ENCODE measurements around the gene HSCB.
"Not testable (repeated sequence)": the region's sequence is repeated elsewhere in the genome, so short reads cannot be mapped to it uniquely, and the experiment has no call there.

Gene HSCB

DNA sequence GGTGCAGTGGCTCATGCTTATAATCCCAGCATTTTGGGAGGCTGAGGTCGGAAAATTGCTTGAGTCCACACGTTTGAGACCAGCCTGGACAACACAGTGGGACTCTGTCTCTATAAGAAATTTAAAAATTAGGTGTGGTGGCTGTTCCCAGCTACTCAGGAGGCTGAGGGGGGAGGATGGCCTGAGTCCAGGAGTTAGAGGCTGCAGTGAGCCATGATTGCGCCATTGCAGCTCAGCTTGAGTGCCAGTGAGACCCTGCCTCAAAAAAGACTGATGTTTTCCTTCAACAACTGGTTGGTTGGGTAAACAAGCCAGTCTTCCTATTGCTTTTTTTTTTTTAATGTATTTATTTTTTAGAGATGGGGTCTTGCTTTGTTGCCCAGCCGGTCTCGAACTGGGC, 49.3 kb downstream of the HSCB start:
- no peak for DNase-seq (ENCODE audit: low read depth, low spot score)

DNA sequence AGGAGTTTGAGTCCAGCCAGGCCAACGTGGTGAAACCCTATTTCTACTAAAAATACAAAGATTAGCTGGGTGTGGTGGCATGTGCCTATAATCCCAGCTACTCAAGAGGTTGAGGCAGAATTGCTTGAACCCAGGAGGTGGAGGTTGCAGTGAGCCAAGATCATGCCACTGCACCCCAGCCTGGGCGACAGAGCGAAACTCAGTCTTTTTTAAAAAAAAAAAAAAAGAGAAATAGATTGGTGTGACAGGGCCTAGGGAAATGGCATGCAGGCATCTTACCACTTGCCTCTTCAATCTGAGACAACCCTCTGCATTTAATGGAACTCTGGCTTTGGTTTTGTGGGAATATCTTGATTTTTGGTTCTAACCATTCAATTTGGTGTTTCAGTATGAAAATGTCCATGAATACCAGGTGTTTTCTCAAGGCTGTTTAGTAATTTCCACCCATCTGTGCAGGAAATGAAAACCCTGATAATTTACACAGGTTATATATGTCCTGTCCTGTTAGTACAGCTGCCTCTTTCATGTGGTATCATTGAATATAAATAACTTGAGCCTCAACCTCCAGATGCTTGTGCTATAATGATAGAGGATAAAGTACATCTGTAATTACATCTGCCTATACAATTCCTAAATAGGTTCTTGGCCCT, 50.1 kb downstream of the HSCB start:
- DNase-seq (ENCODE audit: low read depth, low spot score), result no peak

DNA sequence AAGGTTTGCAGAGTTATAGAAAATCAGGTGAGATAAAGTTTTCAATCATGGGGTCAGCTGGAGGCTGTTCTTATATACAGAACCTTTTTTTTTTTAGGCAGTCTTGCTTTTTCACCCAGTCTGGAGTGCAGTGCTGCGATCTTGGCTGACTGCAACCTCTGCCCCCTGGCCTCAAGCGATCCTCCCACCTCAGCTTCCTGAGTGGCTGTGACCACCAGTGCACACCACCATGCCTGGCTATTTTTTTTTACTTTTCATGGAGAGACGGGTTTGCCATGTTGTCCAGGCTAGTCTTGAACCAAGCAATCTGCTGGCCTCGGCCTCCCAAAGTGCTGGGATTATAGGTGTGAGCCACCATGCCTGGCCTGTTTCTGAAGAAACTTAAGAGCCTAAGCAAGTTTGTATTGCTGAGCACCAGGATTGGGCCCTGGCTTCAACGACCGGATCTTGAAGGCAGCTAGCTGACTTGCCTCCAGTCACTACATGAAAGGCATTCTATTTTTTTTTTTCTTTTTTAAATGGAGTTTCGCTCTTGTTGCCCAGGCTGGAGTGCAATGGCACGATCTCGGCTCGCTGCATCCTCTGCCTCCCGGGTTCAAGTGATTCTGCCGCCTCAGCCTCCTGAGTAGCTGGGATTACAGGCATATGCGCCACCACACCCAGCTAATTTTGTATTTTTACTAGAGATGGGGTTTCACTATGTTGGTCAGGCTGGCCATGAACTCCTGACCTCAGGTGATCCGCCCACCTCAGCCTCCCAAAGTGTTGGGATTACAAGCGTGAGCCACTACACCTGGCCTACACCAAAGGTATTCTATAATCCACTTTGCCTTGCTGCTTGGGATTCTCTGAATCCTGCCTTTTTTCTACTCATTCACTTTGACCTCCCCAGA, 50.9 kb downstream of the HSCB start:
- DNase-seq (ENCODE audit: low read depth, low spot score), result no peak

DNA sequence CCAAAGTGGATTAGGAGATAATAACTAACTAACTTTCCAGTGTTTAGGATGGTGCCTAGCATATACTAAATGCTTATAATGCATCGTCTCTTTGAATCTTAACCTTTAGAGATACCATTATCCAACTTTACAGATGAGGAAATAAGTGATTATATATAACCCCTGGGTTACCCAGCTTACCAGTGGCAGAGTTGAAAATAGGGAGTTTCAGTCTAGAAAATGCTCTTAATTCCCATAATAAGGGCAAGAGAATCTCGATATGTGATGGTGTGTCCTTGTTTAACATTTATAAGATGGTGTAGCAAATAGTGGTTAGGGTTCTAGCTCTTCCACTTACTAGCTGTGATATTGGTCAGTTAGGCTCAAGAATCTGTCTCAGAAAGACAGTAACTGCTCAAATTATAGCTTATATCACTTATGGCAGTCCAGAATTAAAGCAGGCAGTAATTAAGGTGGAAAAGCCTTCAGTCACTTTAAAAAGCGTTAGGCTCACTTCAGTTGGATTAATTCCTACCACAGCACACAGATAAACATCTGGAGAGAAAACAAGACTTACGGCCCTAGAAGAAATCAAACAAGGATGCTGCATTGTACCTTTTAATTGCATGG, 52.2 kb downstream of the HSCB start:
- no peak for DNase-seq (ENCODE audit: low read depth, low spot score)

DNA sequence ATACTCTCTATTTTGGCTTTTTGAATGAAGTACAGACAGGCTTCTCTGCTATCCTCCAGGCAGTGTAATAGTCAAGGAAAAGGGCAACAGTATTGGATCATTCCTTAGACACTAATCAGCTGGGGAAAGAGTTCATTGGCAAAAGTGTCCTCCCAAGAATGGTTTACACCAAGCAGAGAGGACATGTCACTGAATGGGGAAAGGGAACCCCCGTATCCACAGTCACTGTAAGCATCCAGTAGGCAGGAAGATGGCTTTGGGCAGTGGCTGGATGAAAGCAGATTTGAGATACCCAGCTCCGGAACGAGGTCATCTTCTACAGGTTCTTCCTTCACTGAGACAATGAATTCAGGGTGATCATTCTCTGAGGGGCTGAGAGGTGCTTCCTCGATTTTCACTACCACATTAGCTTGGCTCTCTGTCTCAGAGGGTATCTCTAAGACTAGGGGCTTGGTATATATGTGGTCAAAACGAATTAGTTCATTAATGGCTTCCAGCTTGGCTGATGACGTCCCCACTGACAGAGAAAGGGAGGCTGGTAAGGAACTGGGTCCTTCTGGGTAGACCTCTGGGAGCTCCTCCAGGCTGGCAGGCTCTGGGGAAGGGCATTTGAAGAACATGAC, 53.3 kb downstream of the HSCB start:
- no peak for DNase-seq (ENCODE audit: low read depth, low spot score)

DNA sequence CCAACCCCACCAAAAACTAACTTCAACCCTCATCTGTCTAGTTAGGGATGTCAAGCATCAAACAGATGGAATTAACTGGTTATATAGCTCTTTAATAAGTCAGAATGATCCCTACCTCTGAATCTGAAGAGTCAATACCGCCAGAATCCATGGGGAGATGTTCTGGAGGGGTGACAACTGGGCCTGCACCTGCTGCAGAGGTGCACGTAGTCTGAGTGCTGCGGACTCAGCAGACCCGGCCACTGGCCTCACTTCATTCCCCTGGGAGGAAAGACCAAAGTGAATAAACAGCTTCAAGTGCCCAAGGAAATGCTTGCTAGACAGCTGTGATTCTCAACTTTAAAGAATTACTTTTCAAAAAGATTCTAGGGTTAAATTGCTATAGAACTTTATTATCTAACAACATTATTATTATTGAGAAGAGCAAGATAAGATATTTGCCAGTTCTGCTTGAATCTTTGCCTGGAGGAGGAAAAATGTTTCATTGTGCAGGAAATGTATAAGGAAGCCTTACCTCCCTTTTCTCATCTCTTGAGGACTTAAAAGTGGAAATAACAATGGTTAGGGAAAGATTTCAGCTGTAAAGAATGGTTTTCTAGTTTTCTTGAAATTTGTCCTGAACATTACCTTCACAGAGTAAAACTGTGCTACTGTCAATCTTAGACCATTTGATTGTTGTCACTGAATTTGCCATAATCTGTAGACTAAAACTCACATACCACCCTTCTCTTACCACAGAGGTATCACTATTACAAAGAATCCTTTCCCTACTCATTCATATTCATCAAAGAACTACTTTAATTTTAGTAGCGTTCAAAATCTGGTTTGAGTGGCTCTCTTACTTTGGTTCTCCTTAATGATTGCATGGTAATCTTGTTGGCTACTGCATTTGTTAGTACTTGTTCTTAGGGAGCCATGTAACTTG, 54.4 kb downstream of the HSCB start:
- DNase-seq (ENCODE audit: low read depth, low spot score), result no peak

DNA sequence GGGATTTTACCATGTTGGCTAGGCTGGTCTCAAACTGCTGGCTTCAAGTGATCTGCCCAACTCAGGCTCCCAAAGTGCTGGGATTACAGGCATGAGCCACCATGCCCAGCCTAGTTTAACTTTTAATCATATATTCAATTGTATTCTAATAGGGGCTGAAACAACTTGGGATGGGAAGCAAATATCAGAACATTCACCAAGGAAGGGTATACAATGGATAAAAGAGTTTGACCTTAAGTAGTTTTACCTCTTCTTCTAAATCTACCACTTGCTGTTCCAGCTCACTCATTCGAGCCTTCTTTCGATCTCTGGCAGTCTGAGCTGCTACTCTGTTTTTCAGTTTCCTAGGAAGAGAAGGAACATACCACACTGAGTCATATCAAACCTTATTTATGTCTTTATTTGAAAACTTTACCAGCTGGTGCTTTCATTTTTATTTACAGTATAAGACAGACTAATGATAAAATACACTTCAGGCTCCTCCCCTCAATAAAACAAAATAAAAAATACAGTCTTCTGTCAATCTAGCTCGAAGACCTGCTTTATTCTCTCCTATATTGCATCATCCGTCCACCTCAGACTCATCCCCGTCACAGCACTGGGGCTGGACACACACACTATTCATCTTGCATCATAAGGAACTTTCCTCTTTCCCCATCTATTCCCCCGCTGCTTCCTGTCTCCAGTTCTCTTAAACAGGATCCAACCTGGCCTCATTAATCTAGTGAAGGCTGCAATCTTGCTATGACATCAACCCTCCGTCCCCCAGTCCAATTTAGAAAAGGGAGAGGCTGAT, 57.2 kb downstream of the HSCB start:
- DNase-seq (ENCODE audit: low read depth, low spot score), result peak; percentile 41

DNA sequence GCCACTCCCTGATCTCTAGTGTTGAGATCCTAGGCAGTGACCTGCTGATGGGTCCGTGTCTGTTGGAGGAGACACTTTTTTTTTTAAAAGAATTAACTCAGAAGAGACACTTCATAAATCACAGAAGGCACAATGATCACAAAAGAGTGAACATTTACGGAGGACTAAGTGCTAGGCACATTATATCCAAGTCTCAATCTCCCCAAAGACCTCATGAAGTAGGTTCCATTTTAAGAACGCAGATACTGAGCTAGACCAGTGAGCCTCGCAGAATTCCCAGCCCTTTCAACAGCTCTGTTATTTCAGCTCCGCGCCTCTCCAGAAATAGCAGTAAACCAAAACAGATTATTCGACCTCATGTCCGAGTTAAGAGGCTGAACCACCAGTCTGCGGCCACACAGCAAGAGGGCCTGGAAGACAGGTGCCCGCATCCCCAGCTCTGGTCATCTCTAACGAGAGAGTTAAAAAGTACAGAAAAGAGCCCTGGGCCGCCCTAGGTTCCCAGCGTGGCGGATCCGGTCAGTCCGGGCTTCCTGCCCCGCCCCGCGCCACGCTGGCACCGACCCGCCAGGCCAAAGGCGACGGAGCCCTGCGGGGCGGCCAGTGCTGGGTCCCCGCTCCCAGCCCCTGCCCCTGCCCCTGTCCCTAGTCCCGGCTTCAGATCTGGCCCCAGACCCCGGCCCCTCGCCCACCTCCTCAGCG, 57.9 kb downstream of the HSCB start:
- peak; percentile 36 for DNase-seq (ENCODE audit: low read depth, low spot score)

DNA sequence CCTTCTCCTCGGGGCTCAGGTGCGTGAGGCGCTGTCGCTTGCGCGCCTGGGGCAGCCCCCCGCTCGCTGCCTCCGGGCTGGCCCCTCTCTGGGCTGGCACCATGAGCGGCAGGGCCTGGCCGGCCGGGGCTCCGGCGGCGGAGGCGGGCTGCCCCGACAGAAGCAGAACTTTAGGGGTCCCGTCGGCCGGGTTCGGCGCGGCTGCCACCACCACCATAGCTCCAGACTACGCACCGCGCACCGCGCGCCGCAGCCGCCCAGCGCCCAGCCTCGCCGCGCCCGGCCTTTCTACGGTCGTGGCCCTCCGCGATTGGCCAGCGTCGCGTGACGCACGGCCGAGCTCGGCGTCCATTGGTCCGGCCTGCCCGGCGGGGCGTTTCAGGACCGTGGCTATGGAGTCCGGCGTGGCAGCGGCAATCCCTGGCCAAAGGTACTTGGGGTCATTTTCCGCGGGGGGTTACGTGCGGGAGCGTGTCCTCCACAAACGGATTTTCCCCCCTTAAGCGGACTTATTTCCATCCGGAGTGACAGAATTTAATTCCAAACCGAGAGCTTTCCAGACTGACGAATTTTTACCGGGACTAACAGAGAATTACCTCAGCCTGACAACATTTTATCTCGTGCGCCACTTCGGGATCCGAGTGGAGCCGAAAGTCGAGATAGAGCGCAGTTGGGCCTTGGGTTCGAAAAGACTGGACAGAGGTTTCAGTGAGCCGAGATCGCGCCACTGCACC, 58.6 kb downstream of the HSCB start, which contains the start of gene XBP1:
Gene XBP1 (minus strand): TSS at position 262 of the 734 bp plus-strand sequence.
- peak; percentile 79 for DNase-seq (ENCODE audit: low read depth, low spot score)

DNA sequence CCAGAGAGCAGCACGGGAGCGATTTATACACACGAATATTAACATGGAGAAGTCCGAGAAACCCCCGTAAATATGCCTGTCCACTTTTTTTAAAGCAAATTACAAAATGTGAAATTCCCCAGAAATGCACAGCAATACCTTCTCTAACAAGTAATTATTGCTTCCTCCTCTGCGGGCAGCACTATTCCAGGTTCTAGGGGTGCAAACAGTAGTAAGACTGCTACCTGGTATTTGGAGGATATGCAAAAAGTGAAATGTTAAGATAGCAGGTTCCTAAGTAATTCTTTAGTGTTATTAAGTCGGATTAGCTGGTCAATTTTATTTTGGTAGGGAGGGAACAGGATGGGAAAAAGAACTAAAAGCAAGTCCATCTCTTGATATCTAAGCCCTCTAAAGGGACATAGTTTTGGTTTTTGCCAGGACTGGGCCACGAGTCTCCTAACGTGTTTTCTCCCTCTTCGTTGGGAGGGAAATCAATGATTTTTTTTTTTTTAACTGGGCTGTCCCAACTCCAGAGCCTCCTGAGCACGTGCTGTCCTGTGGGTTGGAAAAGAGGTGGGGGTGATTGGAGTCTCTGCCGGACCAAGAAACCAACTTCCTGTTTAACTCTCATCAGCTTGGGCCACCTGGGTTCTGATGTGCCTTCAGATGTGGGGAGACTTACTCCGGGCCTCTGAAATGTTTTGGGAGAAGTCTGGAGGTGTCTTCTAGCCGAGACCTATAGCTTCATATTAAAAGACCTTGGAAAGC, 60.2 kb downstream of the HSCB start:
- no peak for DNase-seq (ENCODE audit: low read depth, low spot score)

DNA sequence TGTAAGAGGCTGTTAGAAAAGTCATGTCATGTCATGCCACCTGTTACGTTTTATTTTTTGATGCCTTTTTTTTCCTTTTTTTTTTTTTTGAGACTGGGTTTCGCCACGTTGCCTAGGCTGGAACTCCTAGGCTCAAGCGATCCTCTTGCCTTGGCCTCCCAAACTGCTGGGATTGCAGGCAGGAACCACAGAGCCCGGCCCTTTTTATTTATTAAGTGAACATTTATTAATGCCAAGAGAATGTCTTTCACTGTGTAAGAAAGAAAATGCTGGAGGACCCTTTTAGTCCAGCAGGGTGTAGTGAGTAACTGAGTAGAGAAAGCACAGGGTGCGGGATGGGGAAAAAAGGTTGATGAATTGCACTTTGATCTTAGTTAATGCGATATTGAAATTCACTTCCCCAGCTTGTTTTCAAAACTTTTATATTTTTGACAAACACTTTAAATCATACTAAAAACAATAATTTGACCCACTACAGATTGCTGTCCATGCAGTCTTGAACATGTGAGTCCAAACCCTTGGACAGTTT, 60.8 kb downstream of the HSCB start:
- DNase-seq (ENCODE audit: low read depth, low spot score), result no peak

DNA sequence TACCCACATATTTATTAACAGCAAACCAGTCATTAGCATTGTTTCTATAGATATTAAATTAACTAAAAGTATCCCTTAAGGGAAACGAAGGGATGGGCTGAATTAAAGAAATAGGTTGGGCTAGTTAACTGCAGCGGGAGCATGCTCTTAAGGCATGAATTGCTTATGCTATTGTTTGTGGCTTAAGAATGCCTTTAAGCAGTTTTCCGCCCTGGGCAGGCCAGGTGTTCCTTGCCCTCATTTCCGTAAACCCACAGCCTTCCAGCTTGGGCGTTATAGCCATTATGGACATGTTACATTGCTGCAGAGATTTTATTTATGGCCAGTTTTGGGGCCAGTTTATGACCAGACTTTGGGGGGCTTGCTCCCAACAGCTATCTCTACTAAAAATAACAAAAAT, 63.6 kb downstream of the HSCB start:
- DNase-seq (ENCODE audit: low read depth, low spot score), result not testable (repeated sequence)
